ENCODE measurements around the gene HOXC12.

The HOXC12 gene

GRCh38 chr12:53964315-53964713 lies 9.6 kb downstream of the HOXC12 start:
- no peak for TF ChIP-seq TCF12 (IDR thresholded peaks at IDR 0.05; ENCODE audit: low read depth)
- no peak for TF ChIP-seq YY1 (IDR thresholded peaks at IDR 0.05; ENCODE audit: low read depth)
- TF ChIP-seq CEBPB (IDR thresholded peaks at IDR 0.05) = no peak
- TF ChIP-seq TEAD4 (IDR thresholded peaks at IDR 0.05) = no peak
- no peak for TF ChIP-seq REST (IDR thresholded peaks at IDR 0.05; ENCODE audit: low read depth)
- TF ChIP-seq FOXM1 (IDR thresholded peaks at IDR 0.05; ENCODE audit: borderline replicate concordance, low read depth) = no peak
- TF ChIP-seq RAD21 (IDR thresholded peaks at IDR 0.05; ENCODE audit: low read depth) = no peak
- no peak for TF ChIP-seq CREB1 (IDR thresholded peaks at IDR 0.05; ENCODE audit: low read depth)
- no peak for TF ChIP-seq EGR1 (IDR thresholded peaks at IDR 0.05)
- TF ChIP-seq ZBTB7A (IDR thresholded peaks at IDR 0.05; ENCODE audit: low read depth) = no peak
- TF ChIP-seq NFIC (IDR thresholded peaks at IDR 0.05) = no peak
- no peak for TF ChIP-seq EP300 (IDR thresholded peaks at IDR 0.05; ENCODE audit: borderline replicate concordance)
- no peak for TF ChIP-seq MAX (IDR thresholded peaks at IDR 0.05)
- TF ChIP-seq TAF1 (IDR thresholded peaks at IDR 0.05; ENCODE audit: low read depth) = no peak
- no peak for TF ChIP-seq USF1 (IDR thresholded peaks at IDR 0.05)

GRCh38 chr12:53965281-53966084 lies 10.8 kb downstream of the HOXC12 start:
- TF ChIP-seq TAF1 (IDR thresholded peaks at IDR 0.05; ENCODE audit: low read depth) = no peak
- no peak for TF ChIP-seq EP300 (IDR thresholded peaks at IDR 0.05; ENCODE audit: borderline replicate concordance)
- no peak for TF ChIP-seq MAX (IDR thresholded peaks at IDR 0.05)
- no peak for TF ChIP-seq ZBTB7A (IDR thresholded peaks at IDR 0.05; ENCODE audit: low read depth)
- TF ChIP-seq YY1 (IDR thresholded peaks at IDR 0.05; ENCODE audit: low read depth) = no peak
- no peak for TF ChIP-seq USF1 (IDR thresholded peaks at IDR 0.05)
- no peak for TF ChIP-seq NFIC (IDR thresholded peaks at IDR 0.05)
- no peak for TF ChIP-seq EGR1 (IDR thresholded peaks at IDR 0.05)
- TF ChIP-seq FOXM1 (IDR thresholded peaks at IDR 0.05; ENCODE audit: borderline replicate concordance, low read depth) = no peak
- no peak for TF ChIP-seq REST (IDR thresholded peaks at IDR 0.05; ENCODE audit: low read depth)
- TF ChIP-seq TEAD4 (IDR thresholded peaks at IDR 0.05) = no peak
- no peak for TF ChIP-seq CREB1 (IDR thresholded peaks at IDR 0.05; ENCODE audit: low read depth)
- TF ChIP-seq CEBPB (IDR thresholded peaks at IDR 0.05) = no peak
- TF ChIP-seq TCF12 (IDR thresholded peaks at IDR 0.05; ENCODE audit: low read depth) = no peak
- no peak for TF ChIP-seq RAD21 (IDR thresholded peaks at IDR 0.05; ENCODE audit: low read depth)

- no peak for TF ChIP-seq MAX (IDR thresholded peaks at IDR 0.05)
- TF ChIP-seq CEBPB (IDR thresholded peaks at IDR 0.05) = no peak
- no peak for TF ChIP-seq TEAD4 (IDR thresholded peaks at IDR 0.05)
Observed at GRCh38 chr12:53966085-53966384, 11.3 kb downstream of the HOXC12 start.

GRCh38 chr12:53966385-53967133 lies 11.9 kb downstream of the HOXC12 start:
- TF ChIP-seq CEBPB (IDR thresholded peaks at IDR 0.05) = no peak
- no peak for TF ChIP-seq TCF12 (IDR thresholded peaks at IDR 0.05; ENCODE audit: low read depth)
- TF ChIP-seq ZBTB7A (IDR thresholded peaks at IDR 0.05; ENCODE audit: low read depth) = no peak
- TF ChIP-seq EP300 (IDR thresholded peaks at IDR 0.05; ENCODE audit: borderline replicate concordance) = no peak
- no peak for TF ChIP-seq MAX (IDR thresholded peaks at IDR 0.05)
- TF ChIP-seq USF1 (IDR thresholded peaks at IDR 0.05) = no peak
- no peak for TF ChIP-seq CREB1 (IDR thresholded peaks at IDR 0.05; ENCODE audit: low read depth)
- no peak for TF ChIP-seq TAF1 (IDR thresholded peaks at IDR 0.05; ENCODE audit: low read depth)
- no peak for TF ChIP-seq REST (IDR thresholded peaks at IDR 0.05; ENCODE audit: low read depth)
- no peak for TF ChIP-seq EGR1 (IDR thresholded peaks at IDR 0.05)
- TF ChIP-seq FOXM1 (IDR thresholded peaks at IDR 0.05; ENCODE audit: borderline replicate concordance, low read depth) = no peak
